LNCaP clone FGC (cell line): ENCODE data around the gene LRP2.
A peak's percentile ranks its signal among the peaks of the same experiment; 100 is the strongest.
"Not testable (repeated sequence)": the region's sequence is repeated elsewhere in the genome, so short reads cannot be mapped to it uniquely, and the experiment has no call there.

ENCODE experiments used
- DNase-seq: peaks from one replicate; pipeline ENCODE4 v3.0.0-alpha.2; 2011; ENCODE audit warnings: low read depth
- H3K4me3 ChIP-seq: 2 replicates; pipeline ENCODE4 v1.5.1; 2011; ENCODE audit warnings: mild to moderate bottlenecking, low read depth, low read length, control low read depth
- CTCF ChIP-seq: IDR thresholded peaks from 2 replicates; pipeline ENCODE4 v1.5.1; 2012; ENCODE audit warnings: mild to moderate bottlenecking; ENCODE audit not compliant: control insufficient read depth, insufficient read depth; ENCODE audit errors: extremely low read depth

LRP2 gene

GRCh38 chr2:169362118-169362893, at the start of gene LRP2:
Gene LRP2 (minus strand): TSS chr2:169362534. CDS start chr2:169362399, 135 bp downstream.
- H3K4me3 ChIP-seq, result peak within 1 kb of the TSS; percentile 26

GRCh38 chr2:169406891-169407290, 44.6 kb upstream of the LRP2 start:
- DNase-seq, result no peak
- TF ChIP-seq CTCF, result no peak
- H3K4me3 ChIP-seq, result no peak overlapping the region

More at GRCh38 chr2:169362118-169362893, at the start of gene LRP2:
- no peak for DNase-seq
- no peak for TF ChIP-seq CTCF

DNA sequence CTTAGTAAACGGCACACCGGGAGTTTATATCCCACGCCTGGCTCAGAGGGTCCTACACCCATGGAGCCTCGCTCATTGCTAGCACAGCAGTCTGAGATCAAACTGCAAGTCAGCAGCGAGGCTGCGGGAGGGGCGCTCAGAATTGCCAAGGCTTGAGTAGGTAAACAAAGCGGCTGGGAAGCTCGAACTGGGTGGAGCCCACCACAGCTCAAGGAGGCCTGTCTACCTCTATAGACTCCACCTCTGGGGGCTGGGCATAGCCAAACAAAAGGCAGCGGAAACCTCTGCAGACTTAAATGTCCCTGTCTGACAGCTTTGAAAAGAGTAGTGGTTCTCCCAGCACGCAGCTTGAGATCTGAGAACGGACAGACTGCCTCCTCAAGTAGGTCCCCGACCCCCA, 37.2 kb upstream of the LRP2 start:
- not testable (repeated sequence) for H3K4me3 ChIP-seq, DNase-seq

DNA sequence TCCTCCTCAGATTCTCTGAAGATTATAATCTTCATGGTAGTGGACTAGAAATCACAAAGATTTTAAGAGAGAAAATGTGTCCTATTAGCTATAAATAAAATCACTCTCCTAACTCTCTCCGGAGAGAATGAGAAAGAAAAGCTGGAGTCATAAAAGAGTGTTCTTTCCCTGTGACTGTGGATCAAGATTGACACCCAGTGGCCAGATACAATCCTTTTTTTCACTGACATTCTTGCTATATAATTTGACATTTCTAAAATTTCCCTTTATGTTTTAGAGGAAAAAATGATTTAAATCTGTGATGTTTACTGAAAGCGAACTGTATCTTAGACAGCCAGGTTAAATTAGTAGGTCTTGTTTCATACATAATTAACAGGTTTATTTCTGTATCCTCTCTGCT, 35.4 kb upstream of the LRP2 start:
- peak; percentile 55 for TF ChIP-seq CTCF
- no peak overlapping the region for H3K4me3 ChIP-seq
- DNase-seq, result no peak

DNA sequence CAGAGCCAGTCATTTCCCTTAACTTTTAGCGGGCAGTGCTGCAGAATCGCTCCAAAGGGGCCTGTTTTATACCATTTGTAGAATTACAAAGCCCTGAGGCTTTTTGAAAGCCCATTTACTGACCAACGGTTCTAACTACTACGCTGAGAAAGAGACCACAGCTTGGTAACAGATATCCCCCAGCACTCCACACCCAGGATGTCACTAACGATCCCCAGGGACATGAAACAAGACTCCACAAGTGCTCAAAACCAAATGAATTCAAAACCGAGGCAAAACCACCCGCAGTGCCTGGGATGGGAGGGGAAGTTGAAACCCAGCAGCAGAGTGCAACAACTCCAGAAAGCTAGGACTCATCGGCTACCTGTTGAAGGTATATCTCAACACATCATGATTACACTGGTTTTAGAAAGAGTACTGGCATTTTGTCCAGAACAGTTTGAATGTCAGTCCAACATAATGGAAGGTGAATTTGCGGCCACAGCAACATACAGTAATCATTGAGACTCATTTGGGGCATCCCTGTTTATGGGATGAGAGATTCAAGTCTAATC, 33.6 kb upstream of the LRP2 start:
- no peak for DNase-seq
- no peak for TF ChIP-seq CTCF
- no peak overlapping the region for H3K4me3 ChIP-seq

DNA sequence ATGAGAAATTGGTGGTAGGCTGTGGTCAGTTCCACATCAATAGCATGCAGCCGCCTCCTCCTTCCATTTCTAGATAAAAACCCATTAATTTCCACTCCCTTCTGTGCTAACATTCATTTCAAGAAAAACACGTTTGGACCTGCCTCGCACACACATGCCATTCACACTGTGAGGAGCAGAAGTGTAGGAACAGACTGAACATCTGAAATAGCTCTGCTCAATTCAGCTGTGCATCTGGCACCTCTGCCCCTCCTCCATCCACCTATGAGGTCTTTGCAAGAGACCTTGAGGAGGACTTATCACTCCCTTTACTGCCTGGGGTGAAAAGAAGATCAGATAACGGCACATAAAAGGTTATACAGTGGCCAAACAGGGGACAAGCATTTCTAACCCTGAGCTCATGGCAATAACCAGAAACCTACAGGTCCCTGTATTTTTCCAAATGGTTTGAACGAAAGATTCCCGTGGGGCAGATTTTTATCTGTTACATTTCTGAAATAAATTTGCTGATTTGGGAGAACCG, 30.8 kb upstream of the LRP2 start:
- DNase-seq, result no peak
- no peak overlapping the region for H3K4me3 ChIP-seq
- TF ChIP-seq CTCF, result no peak

- DNase-seq, result no peak
- H3K4me3 ChIP-seq, result no peak overlapping the region
- no peak for TF ChIP-seq CTCF
Observed at GRCh38 chr2:169391236-169391635, 28.9 kb upstream of the LRP2 start.
